GM23338 (cell line): ENCODE measurements around the gene CCDC117. TPM values are rescaled to one million over a fixed set of nuclear protein-coding genes. Genes with fewer than 3 reads are reported as not detected.
"Not testable (repeated sequence)": the region's sequence is repeated elsewhere in the genome, so short reads cannot be mapped to it uniquely, and the experiment has no call there.

ENCODE experiments used
- ATAC-seq: fragments of 200-7000 bp; cut with Tn5 transposase; 3 replicates; pipeline ENCODE4 v1.9.1; 2020
- DNase-seq: peaks from one replicate; pipeline ENCODE4 v3.0.0-alpha.2; 2015; ENCODE audit warnings: low spot score
- H2AFZ ChIP-seq: fragments of 200-600 bp; sonication (generic); 2 replicates; pipeline ENCODE4 v1.8.0; 2016; ENCODE audit warnings: antibody characterized with exemption, mild to moderate bottlenecking, moderate library complexity
- H3F3A ChIP-seq: fragments of 200-600 bp; sonication (generic); replicated peaks from 2 replicates; pipeline ENCODE4 v1.8.0; 2017; ENCODE audit warnings: antibody characterized with exemption, mixed run types, low read depth
- H3K27ac ChIP-seq: fragments of 200-600 bp; sonication (generic); 2 replicates; pipeline ENCODE4 v1.6.1; 2016; ENCODE audit warnings: low read depth
- H3K27me3 ChIP-seq: fragments of 200-600 bp; sonication (generic); 2 replicates; pipeline ENCODE4 v1.8.0; 2016; ENCODE audit warnings: mild to moderate bottlenecking, mixed run types, moderate library complexity; ENCODE audit not compliant: insufficient read depth
- H3K36me3 ChIP-seq: fragments of 200-600 bp; sonication (generic); 2 replicates; pipeline ENCODE4 v1.8.0; 2016; ENCODE audit warnings: mild to moderate bottlenecking; ENCODE audit not compliant: insufficient read depth
- H3K4me1 ChIP-seq: fragments of 200-600 bp; sonication (generic); 2 replicates; pipeline ENCODE4 v1.8.0; 2016; ENCODE audit warnings: mild to moderate bottlenecking, moderate library complexity; ENCODE audit not compliant: insufficient read depth
- H3K4me2 ChIP-seq: fragments of 200-600 bp; sonication (generic); 2 replicates; pipeline ENCODE4 v1.7.1; 2017; ENCODE audit warnings: mixed run types
- H3K4me3 ChIP-seq: fragments of 200-600 bp; sonication (generic); 2 replicates; pipeline ENCODE4 v1.6.1; 2016; ENCODE audit warnings: mixed run types
- H3K79me2 ChIP-seq: fragments of 200-600 bp; sonication (generic); replicated peaks from 2 replicates; pipeline ENCODE4 v1.8.0; 2017; ENCODE audit warnings: mild to moderate bottlenecking; ENCODE audit not compliant: insufficient read depth
- H3K9me2 ChIP-seq: fragments of 200-600 bp; sonication (generic); 2 replicates; pipeline ENCODE4 v1.8.0; 2017; ENCODE audit not compliant: insufficient read depth
- H4K20me1 ChIP-seq: fragments of 200-600 bp; sonication (generic); replicated peaks from 2 replicates; pipeline ENCODE4 v1.8.0; 2017; ENCODE audit warnings: mild to moderate bottlenecking; ENCODE audit not compliant: insufficient read depth
- H3K27ac Mint-ChIP-seq: 2 replicates; pipeline ENCODE4 v1.8.0; 2020; ENCODE audit warnings: inconsistent platforms, mild to moderate bottlenecking, moderate library complexity, mixed read lengths
- H3K27me3 Mint-ChIP-seq: 3 replicates; pipeline ENCODE4 v1.8.0; 2022; ENCODE audit warnings: low read depth, mild to moderate bottlenecking, moderate library complexity, mixed read lengths, inconsistent platforms; ENCODE audit not compliant: insufficient read depth, poor library complexity
- H3K36me3 Mint-ChIP-seq: 3 replicates; pipeline ENCODE4 v1.8.0; 2021; ENCODE audit warnings: low read depth, mild to moderate bottlenecking, inconsistent platforms, moderate library complexity, mixed read lengths
- H3K4me1 Mint-ChIP-seq: 3 replicates; pipeline ENCODE4 v1.8.0; 2020; ENCODE audit warnings: mild to moderate bottlenecking, inconsistent platforms, mixed read lengths
- H3K4me3 Mint-ChIP-seq: 3 replicates; pipeline ENCODE4 v1.8.0; 2021; ENCODE audit warnings: moderate library complexity, mild to moderate bottlenecking, inconsistent platforms, mixed read lengths
- H3K9me3 Mint-ChIP-seq: 3 replicates; pipeline ENCODE4 v1.8.0; 2020; ENCODE audit warnings: moderate library complexity, mild to moderate bottlenecking, inconsistent platforms, mixed read lengths
- CTCF ChIP-seq, 2 experiments: fragments of 200-600 bp in 1 of 2; sonication (generic) in 1 of 2; conservative IDR thresholded peaks; 2 replicates each; pipeline versions ENCODE4 v1.5.1 to v1.6.1; 2016 to 2017; ENCODE audit warnings: antibody characterized with exemption in 2 of 2, low read depth in 2 of 2, mild to moderate bottlenecking in 2 of 2, moderate library complexity in 1 of 2
- ETS1 ChIP-seq: IDR thresholded peaks from 2 replicates; pipeline ENCODE4 v1.6.1; 2016; ENCODE audit warnings: antibody characterized with exemption
- EZH2 ChIP-seq: fragments of 200-600 bp; sonication (generic); IDR thresholded peaks from one replicate; pipeline ENCODE4 v1.8.0; 2017; ENCODE audit warnings: antibody characterized with exemption, mild to moderate bottlenecking, low read depth; ENCODE audit not compliant: unreplicated experiment
- EZH2phosphoT487 ChIP-seq: fragments of 200-600 bp; sonication (generic); IDR thresholded peaks from one replicate; pipeline ENCODE4 v1.8.1; 2018; ENCODE audit warnings: antibody characterized with exemption; ENCODE audit not compliant: unreplicated experiment
- NANOG ChIP-seq: IDR thresholded peaks from 2 replicates; pipeline ENCODE4 v1.6.1; 2016; ENCODE audit warnings: antibody characterized with exemption, borderline replicate concordance
- POLR2AphosphoS5 ChIP-seq: IDR thresholded peaks from 2 replicates; pipeline ENCODE4 v1.6.1; 2016; ENCODE audit warnings: antibody characterized with exemption, low read depth
- ZNF331 ChIP-seq: fragments of 250-450 bp; sonication (Bioruptor Pico); IDR thresholded peaks from 2 replicates; pipeline ENCODE4 v1.5.0; 2020; ENCODE audit warnings: low read depth, mild to moderate bottlenecking, moderate library complexity
- polyA plus RNA-seq: library from polyadenylated mRNA; unstranded; fragments of >200 nt; fragmentation: Nextera tagmentation; extraction: Ambion mirVana; gene quantifications from 2 replicates; pipeline ENCODE4 v1.2.1, GENCODE V29; 2016
- total RNA-seq: library from RNA; depleted of rRNA; stranded (reverse); fragments of >200 nt; shearing (Covaris generic); gene quantifications from 2 replicates; pipeline ENCODE4 v1.2.3, GENCODE V29; 2014
- TF ChIP-seq, protein P1 (sequence below): fragments of 250-450 bp; sonication (Bioruptor Pico); IDR thresholded peaks from 2 replicates; pipeline ENCODE4 v1.5.0; 2020; ENCODE audit warnings: mild to moderate bottlenecking, moderate library complexity

The CCDC117 gene
- total and polyA plus RNA-seq, 2 experiments from 2014 or later, result 23.9 to 54.1 TPM

GRCh38 chr22:28761449-28761755 lies 11.1 kb upstream of the CCDC117 start (continued):
- TF ChIP-seq, protein P1, sequence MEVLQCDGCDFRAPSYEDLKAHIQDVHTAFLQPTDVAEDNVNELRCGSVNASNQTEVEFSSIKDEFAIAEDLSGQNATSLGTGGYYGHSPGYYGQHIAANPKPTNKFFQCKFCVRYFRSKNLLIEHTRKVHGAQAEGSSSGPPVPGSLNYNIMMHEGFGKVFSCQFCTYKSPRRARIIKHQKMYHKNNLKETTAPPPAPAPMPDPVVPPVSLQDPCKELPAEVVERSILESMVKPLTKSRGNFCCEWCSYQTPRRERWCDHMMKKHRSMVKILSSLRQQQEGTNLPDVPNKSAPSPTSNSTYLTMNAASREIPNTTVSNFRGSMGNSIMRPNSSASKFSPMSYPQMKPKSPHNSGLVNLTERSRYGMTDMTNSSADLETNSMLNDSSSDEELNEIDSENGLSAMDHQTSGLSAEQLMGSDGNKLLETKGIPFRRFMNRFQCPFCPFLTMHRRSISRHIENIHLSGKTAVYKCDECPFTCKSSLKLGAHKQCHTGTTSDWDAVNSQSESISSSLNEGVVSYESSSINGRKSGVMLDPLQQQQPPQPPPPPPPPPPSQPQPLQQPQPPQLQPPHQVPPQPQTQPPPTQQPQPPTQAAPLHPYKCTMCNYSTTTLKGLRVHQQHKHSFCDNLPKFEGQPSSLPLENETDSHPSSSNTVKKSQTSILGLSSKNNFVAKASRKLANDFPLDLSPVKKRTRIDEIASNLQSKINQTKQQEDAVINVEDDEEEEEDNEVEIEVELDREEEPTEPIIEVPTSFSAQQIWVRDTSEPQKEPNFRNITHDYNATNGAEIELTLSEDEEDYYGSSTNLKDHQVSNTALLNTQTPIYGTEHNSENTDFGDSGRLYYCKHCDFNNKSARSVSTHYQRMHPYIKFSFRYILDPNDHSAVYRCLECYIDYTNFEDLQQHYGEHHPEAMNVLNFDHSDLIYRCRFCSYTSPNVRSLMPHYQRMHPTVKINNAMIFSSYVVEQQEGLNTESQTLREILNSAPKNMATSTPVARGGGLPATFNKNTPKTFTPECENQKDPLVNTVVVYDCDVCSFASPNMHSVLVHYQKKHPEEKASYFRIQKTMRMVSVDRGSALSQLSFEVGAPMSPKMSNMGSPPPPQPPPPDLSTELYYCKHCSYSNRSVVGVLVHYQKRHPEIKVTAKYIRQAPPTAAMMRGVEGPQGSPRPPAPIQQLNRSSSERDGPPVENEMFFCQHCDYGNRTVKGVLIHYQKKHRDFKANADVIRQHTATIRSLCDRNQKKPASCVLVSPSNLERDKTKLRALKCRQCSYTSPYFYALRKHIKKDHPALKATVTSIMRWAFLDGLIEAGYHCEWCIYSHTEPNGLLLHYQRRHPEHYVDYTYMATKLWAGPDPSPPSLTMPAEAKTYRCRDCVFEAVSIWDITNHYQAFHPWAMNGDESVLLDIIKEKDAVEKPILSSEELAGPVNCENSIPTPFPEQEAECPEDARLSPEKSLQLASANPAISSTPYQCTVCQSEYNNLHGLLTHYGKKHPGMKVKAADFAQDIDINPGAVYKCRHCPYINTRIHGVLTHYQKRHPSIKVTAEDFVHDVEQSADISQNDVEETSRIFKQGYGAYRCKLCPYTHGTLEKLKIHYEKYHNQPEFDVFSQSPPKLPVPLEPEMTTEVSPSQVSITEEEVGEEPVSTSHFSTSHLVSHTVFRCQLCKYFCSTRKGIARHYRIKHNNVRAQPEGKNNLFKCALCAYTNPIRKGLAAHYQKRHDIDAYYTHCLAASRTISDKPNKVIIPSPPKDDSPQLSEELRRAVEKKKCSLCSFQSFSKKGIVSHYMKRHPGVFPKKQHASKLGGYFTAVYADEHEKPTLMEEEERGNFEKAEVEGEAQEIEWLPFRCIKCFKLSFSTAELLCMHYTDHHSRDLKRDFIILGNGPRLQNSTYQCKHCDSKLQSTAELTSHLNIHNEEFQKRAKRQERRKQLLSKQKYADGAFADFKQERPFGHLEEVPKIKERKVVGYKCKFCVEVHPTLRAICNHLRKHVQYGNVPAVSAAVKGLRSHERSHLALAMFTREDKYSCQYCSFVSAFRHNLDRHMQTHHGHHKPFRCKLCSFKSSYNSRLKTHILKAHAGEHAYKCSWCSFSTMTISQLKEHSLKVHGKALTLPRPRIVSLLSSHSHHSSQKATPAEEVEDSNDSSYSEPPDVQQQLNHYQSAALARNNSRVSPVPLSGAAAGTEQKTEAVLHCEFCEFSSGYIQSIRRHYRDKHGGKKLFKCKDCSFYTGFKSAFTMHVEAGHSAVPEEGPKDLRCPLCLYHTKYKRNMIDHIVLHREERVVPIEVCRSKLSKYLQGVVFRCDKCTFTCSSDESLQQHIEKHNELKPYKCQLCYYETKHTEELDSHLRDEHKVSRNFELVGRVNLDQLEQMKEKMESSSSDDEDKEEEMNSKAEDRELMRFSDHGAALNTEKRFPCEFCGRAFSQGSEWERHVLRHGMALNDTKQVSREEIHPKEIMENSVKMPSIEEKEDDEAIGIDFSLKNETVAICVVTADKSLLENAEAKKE (CRISPR knock-in tag), result no peak
- TF ChIP-seq POLR2AphosphoS5, result no peak

- Mint-ChIP-seq H3K9me3 (peaks cover 23% of the 10 kb centered on the region), H3K4me1 (peaks cover 22% of the 10 kb centered on the region), H3K36me3 (peaks cover 21% of the 10 kb centered on the region), H3K27me3 (peaks cover 13% of the 10 kb centered on the region)
- not testable (repeated sequence) for H3K4me3 ChIP-seq, ATAC-seq, H3K27ac ChIP-seq, H3K27me3 ChIP-seq, H3K36me3 ChIP-seq, H3K4me3 Mint-ChIP-seq, H4K20me1 ChIP-seq, H3K27ac Mint-ChIP-seq, H2AFZ ChIP-seq, H3K9me2 ChIP-seq, DNase-seq, H3K4me2 ChIP-seq, H3K79me2 ChIP-seq, H3F3A ChIP-seq
- peaks cover 14% of the 10 kb centered on the region; the same call in 1 of the 2 replicates for H3K4me1 ChIP-seq
Measured at GRCh38 chr22:28762000-28762399, 10.5 kb upstream of the CCDC117 start.

DNA sequence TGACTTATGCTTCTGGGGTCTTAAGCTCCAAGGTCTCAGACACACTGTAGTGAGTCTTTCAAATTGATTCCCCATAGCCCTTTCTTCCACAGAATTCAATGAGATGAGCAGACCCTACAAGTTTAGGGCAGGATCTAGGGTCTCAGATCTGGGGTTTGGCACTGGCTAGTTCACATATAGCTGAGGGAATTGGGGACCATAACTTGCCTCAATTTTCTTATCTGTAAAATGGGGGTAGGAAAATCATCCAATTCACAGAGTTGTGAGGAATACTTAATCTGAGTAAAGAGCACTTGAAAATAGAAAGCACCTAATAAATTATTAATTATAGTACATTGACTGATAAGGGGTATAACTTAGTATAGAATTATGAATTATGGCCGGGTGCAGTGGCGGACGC lies 5.9 kb upstream of the CCDC117 start:
- no peak overlapping the region for H3K4me3 ChIP-seq
- TF ChIP-seq EZH2, result no peak
- TF ChIP-seq EZH2phosphoT487, result no peak
- TF ChIP-seq ETS1, result no peak
- no peak for TF ChIP-seq CTCF (conservative IDR thresholded peaks at IDR 0.05; ENCODE audit: low read depth in 2 of 2)
- no peak for TF ChIP-seq NANOG
- TF ChIP-seq ZNF331, result no peak
- Mint-ChIP-seq H3K9me3 (peaks cover 14% of the 10 kb centered on the region), H3K4me3 (no peak overlapping the region), H3K36me3 (peaks cover 8% of the 10 kb centered on the region; the same call in 2 of the 3 replicates), H3K27me3 (peaks cover 5% of the 10 kb centered on the region), H3K27ac (no peak overlapping the region), H3K4me1 (peaks cover 4% of the 10 kb centered on the region)
- H2AFZ ChIP-seq, result no peak overlapping the region; the same call in 1 of the 2 replicates
- peaks cover 7% of the 10 kb centered on the region for H3K9me2 ChIP-seq
- no peak for DNase-seq
- no peaks in the 10 kb centered on the region for H3K27me3 ChIP-seq
- peaks cover 6% of the 10 kb centered on the region; the same call in 1 of the 2 replicates for H3K4me1 ChIP-seq
- no peaks in the 10 kb centered on the region for H3K36me3 ChIP-seq
- no peak overlapping the region for H3K4me2 ChIP-seq
- H4K20me1 ChIP-seq, result no peaks in the 10 kb centered on the region
- ATAC-seq, result no peak
- H3F3A ChIP-seq, result no peaks in the 10 kb centered on the region
- no peaks in the 10 kb centered on the region for H3K79me2 ChIP-seq
- H3K27ac ChIP-seq, result no peak overlapping the region
